Epidermal melanocyte (primary cell): ENCODE results near the gene SRD5A3.

Experiments
- DNase-seq: peaks from one replicate; pipeline ENCODE4 v3.0.0; 2011; ENCODE audit warnings: low spot score; ENCODE audit not compliant: insufficient read length

The SRD5A3 gene

DNA sequence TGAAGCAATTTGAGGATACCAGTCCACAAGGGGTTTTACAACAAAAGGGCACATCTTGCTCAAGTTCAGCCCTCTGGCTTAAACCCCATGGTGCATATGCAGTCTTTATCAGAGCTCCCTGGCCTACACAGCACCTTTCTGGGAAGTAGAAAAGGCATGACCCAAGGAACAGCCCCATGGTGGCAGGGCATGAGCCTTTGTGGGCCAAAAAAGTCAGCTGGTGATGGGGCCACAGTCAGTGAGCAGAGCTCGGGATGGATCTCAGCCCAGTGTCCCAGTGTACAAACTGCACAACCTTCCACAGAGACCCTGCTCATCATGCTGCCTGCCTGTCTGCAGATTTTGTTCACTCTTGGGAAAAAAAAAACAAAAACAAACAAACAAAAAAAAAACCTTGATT, 27.4 kb downstream of the SRD5A3 start:
- no peak for DNase-seq

- no peak for DNase-seq
These were observed 30.7 kb downstream of the SRD5A3 start for GRCh38 chr4:55376698-55377097.

GRCh38 chr4:55378617-55379467, 32.8 kb downstream of the SRD5A3 start:
- no peak for DNase-seq

- DNase-seq, result no peak
These were observed 34.5 kb downstream of the SRD5A3 start for GRCh38 chr4:55380576-55380975.

DNA sequence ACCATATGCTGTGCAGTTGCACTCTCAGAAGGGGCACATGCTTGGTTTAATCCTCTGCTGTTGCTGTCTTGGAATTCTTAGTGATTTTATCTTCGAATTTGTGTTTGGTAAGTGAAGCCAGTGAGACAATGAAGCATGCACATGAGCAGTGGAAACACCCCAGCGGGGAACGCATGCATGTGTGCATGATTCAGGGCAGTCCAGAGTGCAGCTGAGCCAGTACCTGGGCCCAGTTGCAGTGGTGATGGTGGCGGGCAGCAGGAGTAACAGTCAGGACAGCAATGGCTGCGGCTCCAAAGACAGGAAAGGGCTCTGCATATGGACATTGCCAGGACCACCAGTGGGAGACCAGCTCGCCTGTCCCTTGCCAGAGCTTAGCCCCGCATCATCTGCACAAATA, 35.5 kb downstream of the SRD5A3 start:
- DNase-seq, result no peak

DNA sequence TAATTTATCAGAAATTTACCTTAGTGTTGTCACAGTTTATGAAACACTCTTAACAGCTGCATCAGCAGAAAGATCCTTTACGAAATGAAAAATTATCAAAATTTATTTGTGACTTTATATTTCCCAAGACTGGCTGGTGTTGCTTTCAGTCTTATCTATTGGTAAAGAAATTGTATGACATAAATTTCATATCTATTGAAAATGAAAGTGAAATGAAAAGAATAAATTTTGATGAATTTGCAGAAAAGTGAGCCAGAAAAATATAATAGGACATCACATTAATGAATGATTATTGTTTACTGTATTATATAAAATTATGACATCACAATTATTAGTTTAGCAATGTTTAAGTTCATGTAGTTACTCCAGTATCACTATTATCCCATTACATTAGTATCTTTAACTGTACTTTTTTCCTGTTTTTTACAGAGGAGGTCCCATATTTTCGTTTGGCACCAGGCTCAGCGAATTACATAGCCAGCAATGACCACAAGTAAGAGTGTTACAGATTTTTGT, 36.5 kb downstream of the SRD5A3 start:
- no peak for DNase-seq

GRCh38 chr4:55385201-55385649, 39.2 kb downstream of the SRD5A3 start:
- DNase-seq, result no peak

GRCh38 chr4:55386073-55386472, 40.0 kb downstream of the SRD5A3 start:
- DNase-seq, result no peak

GRCh38 chr4:55386840-55387239, 40.8 kb downstream of the SRD5A3 start:
- DNase-seq, result no peak

GRCh38 chr4:55393461-55394320, 47.6 kb downstream of the SRD5A3 start:
- no peak for DNase-seq

- DNase-seq, result no peak
These were observed 49.1 kb downstream of the SRD5A3 start for GRCh38 chr4:55395218-55395528.

- DNase-seq, result peak; percentile 54
These were observed 49.7 kb downstream of the SRD5A3 start, which contains the start of gene TMEM165 for GRCh38 chr4:55395529-55396307. TMEM165 (plus strand) TSS chr4:55395957; CDS start chr4:55396190, 233 bp downstream.

- no peak for DNase-seq
These were observed 50.5 kb downstream of the SRD5A3 start for GRCh38 chr4:55396308-55397125.

DNA sequence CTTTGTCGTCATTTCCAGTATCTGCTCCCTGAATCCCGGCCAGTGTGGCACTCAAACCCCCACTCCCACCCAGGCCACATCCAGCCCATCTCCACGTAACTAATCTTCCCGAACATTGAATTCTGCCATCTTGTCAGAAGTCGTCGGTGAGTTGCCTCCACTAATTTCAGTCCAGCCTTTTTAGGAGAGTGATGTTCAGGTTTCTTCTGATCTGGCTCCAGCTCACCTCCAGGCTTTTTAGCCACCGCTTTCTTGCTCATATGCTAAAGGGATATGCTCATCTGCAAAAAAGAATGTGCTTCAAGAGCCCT, 51.0 kb downstream of the SRD5A3 start:
- no peak for DNase-seq

- no peak for DNase-seq
These were observed 51.7 kb downstream of the SRD5A3 start for GRCh38 chr4:55397520-55398321.

DNA sequence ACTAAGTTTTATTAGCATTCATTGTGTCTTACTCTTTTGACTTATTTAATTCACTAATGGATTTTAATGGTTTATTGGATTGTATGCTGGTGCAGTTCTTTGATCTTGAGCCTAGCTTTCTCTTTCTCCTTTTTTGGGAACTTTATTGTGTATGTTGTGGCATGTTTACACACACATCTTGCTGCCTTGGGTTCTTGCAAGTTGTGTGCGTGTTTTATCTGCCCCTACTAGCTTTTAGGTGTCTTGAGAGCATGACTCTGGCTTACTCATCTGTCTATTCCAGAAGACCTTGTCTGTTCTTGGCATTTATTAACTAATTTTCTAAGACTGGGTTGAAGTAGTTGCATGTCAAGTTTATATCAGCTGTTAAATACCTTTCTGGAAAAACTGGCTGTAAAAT, 52.4 kb downstream of the SRD5A3 start:
- DNase-seq, result no peak

DNA sequence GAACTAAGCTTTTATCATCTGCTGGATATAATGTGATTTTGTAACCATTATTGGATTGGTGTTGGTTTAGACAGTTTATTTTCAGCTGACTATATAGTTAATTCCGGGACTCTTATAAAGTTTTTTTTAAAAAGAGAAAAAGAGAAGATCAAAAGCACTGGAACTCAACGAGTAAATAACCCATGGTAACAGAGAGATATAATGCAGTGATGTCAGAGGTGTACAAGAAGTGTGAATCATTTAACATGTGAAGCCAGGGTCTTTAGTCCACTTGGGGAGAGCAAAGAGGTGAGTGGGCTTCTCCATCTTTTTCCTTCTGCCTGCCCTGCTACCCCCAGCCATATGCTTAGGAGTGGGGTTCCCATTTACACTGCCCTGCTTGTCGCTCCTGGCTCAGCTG, 52.9 kb downstream of the SRD5A3 start:
- no peak for DNase-seq

GRCh38 chr4:55399581-55399980, 53.5 kb downstream of the SRD5A3 start:
- no peak for DNase-seq

GRCh38 chr4:55405073-55405472, 59.0 kb downstream of the SRD5A3 start:
- no peak for DNase-seq

GRCh38 chr4:55406545-55406944, 60.5 kb downstream of the SRD5A3 start:
- DNase-seq, result no peak
